Glutamatergic neuron (in vitro differentiated cells): Measurements from ENCODE around the gene PLPP4. TPM values are rescaled to one million over a fixed set of nuclear protein-coding genes. Genes with fewer than 3 reads are reported as not detected.

Source experiments
- DNase-seq: peaks from one replicate; pipeline ENCODE4 v3.0.0; 2022
- H3K27ac Mint-ChIP-seq: one replicate; pipeline ENCODE4 v1.8.0; 2020; ENCODE audit warnings: mild to moderate bottlenecking, mixed read lengths, inconsistent platforms; ENCODE audit not compliant: unreplicated experiment
- H3K27me3 Mint-ChIP-seq: one replicate; pipeline ENCODE4 v1.8.0; 2020; ENCODE audit warnings: mild to moderate bottlenecking, moderate library complexity, mixed read lengths, inconsistent platforms; ENCODE audit not compliant: unreplicated experiment
- H3K36me3 Mint-ChIP-seq: one replicate; pipeline ENCODE4 v1.8.0; 2020; ENCODE audit warnings: mild to moderate bottlenecking, mixed read lengths, inconsistent platforms; ENCODE audit not compliant: unreplicated experiment
- H3K4me1 Mint-ChIP-seq: one replicate; pipeline ENCODE4 v1.8.0; 2020; ENCODE audit warnings: mild to moderate bottlenecking, low read depth, mixed read lengths, inconsistent platforms; ENCODE audit not compliant: unreplicated experiment
- H3K4me3 Mint-ChIP-seq: one replicate; pipeline ENCODE4 v1.8.0; 2020; ENCODE audit warnings: mild to moderate bottlenecking, mixed read lengths, inconsistent platforms; ENCODE audit not compliant: unreplicated experiment
- H3K9me3 Mint-ChIP-seq: one replicate; pipeline ENCODE4 v1.8.0; 2020; ENCODE audit warnings: mild to moderate bottlenecking, moderate library complexity, mixed read lengths, inconsistent platforms; ENCODE audit not compliant: unreplicated experiment
- CTCF ChIP-seq: fragments of 200-600 bp; sonication (generic); IDR thresholded peaks from one replicate; pipeline ENCODE4 v1.5.0; 2021; ENCODE audit not compliant: partially characterized antibody, unreplicated experiment
- total RNA-seq: library from RNA; stranded (reverse); fragmentation: NEBNext Ultra II Directional; extraction: Animal tissue kit (Norgen Biotek cat#: 25700); gene quantifications from one replicate; pipeline ENCODE4 v1.2.1, GENCODE V29; 2021; ENCODE audit not compliant: unreplicated experiment

Gene PLPP4
- total RNA-seq, 1 donor from 2014 or later, result 2.6 TPM

GRCh38 chr10:120632942-120633341 lies 175.9 kb downstream of the PLPP4 start:
- Mint-ChIP-seq H3K4me1 (peaks cover 2% of the 10 kb centered on the region), H3K27ac (no peak overlapping the region), H3K27me3 (no peaks in the 10 kb centered on the region), H3K4me3 (no peak overlapping the region), H3K36me3 (peaks cover 4% of the 10 kb centered on the region), H3K9me3 (no peaks in the 10 kb centered on the region)
- TF ChIP-seq CTCF, result no peak
- no peak for DNase-seq

- TF ChIP-seq CTCF, result no peak
- H3K27me3 Mint-ChIP-seq, result no peaks in the 10 kb centered on the region
- H3K4me3 Mint-ChIP-seq, result no peak overlapping the region
- H3K4me1 Mint-ChIP-seq, result peaks cover 2% of the 10 kb centered on the region
- H3K36me3 Mint-ChIP-seq, result no peaks in the 10 kb centered on the region
- no peak overlapping the region for H3K27ac Mint-ChIP-seq
- no peak for DNase-seq
- no peaks in the 10 kb centered on the region for H3K9me3 Mint-ChIP-seq
Measured at GRCh38 chr10:120634659-120635058, 177.6 kb downstream of the PLPP4 start.
